ENCODE data around the gene CDKN1B.

Gene CDKN1B

GRCh38 chr12:12715459-12716150 lies 1.6 kb upstream of the CDKN1B start:
- no peak for DNase-seq (ENCODE audit: insufficient read length, low spot score)
- TF ChIP-seq SPI1 (IDR thresholded peaks at IDR 0.05; ENCODE audit: low read depth, low read length): no peak
- TF ChIP-seq POU2F2 (IDR thresholded peaks at IDR 0.05; ENCODE audit: low read depth, low read length): peak; percentile 97
- no peak; the same call in none of the 2 replicates for TF ChIP-seq POLR2AphosphoS5 (IDR thresholded peaks at IDR 0.05; ENCODE audit: low read depth, low read length)
- 0 out of 2 replicates have a peak, but pooled peaks have one; percentile 19 for TF ChIP-seq POLR2A (IDR thresholded peaks at IDR 0.05; ENCODE audit: low read depth, low read length)
- TF ChIP-seq PAX5 (IDR thresholded peaks at IDR 0.05; ENCODE audit: insufficient read depth, low read length, severe bottlenecking): no peak
- TF ChIP-seq TAF1 (IDR thresholded peaks at IDR 0.05; ENCODE audit: low read depth, low read length): peak; percentile 36; the same call in 1 of the 2 replicates
- peak; percentile 85 for FAIRE-seq

- no peak for DNase-seq (ENCODE audit: insufficient read length, low spot score)
- no peak for FAIRE-seq
- 0 out of 2 replicates have a peak, but pooled peaks have one; percentile 1 for TF ChIP-seq POLR2A (IDR thresholded peaks at IDR 0.05; ENCODE audit: low read depth, low read length)
- TF ChIP-seq POLR2AphosphoS5 (IDR thresholded peaks at IDR 0.05; ENCODE audit: low read depth, low read length): no peak
Measured at GRCh38 chr12:12716151-12716792, 896 bp upstream of the CDKN1B start.

DNA sequence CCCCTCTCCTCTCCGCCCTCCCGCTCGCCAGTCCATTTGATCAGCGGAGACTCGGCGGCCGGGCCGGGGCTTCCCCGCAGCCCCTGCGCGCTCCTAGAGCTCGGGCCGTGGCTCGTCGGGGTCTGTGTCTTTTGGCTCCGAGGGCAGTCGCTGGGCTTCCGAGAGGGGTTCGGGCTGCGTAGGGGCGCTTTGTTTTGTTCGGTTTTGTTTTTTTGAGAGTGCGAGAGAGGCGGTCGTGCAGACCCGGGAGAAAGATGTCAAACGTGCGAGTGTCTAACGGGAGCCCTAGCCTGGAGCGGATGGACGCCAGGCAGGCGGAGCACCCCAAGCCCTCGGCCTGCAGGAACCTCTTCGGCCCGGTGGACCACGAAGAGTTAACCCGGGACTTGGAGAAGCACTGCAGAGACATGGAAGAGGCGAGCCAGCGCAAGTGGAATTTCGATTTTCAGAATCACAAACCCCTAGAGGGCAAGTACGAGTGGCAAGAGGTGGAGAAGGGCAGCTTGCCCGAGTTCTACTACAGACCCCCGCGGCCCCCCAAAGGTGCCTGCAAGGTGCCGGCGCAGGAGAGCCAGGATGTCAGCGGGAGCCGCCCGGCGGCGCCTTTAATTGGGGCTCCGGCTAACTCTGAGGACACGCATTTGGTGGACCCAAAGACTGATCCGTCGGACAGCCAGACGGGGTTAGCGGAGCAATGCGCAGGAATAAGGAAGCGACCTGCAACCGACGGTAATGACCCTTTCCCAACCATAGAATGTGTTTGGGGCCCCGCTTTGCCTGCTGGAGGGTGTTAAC lies 615 bp downstream of the CDKN1B start:
- DNase-seq (ENCODE audit: insufficient read length, low spot score): no peak
- peak; percentile 41 for FAIRE-seq

GRCh38 chr12:12718381-12718759 lies 1.2 kb downstream of the CDKN1B start:
- TF ChIP-seq POLR2AphosphoS5 (IDR thresholded peaks at IDR 0.05; ENCODE audit: low read depth, low read length) (no peak), POU2F2 (IDR thresholded peaks at IDR 0.05; ENCODE audit: low read depth, low read length) (no peak), POLR2A (IDR thresholded peaks at IDR 0.05; ENCODE audit: low read depth, low read length) (no peak)
- FAIRE-seq: peak; percentile 23
- DNase-seq (ENCODE audit: insufficient read length, low spot score): no peak

More for the DNA sequence above, 615 bp downstream of the CDKN1B start:
- 0 out of 2 replicates have a peak, but pooled peaks have one; percentile 10 for TF ChIP-seq SPI1 (IDR thresholded peaks at IDR 0.05; ENCODE audit: low read depth, low read length)
- TF ChIP-seq POLR2A (IDR thresholded peaks at IDR 0.05; ENCODE audit: low read depth, low read length): no peak

GRCh38 chr12:12718853-12719252 lies 1.7 kb downstream of the CDKN1B start:
- FAIRE-seq (peak; percentile 69), DNase-seq (ENCODE audit: insufficient read length, low spot score) (no peak)
- TF ChIP-seq POU2F2 (IDR thresholded peaks at IDR 0.05; ENCODE audit: low read depth, low read length): no peak
- TF ChIP-seq TAF1 (IDR thresholded peaks at IDR 0.05; ENCODE audit: low read depth, low read length): no peak
- TF ChIP-seq SPI1 (IDR thresholded peaks at IDR 0.05; ENCODE audit: low read depth, low read length): no peak
- no peak for TF ChIP-seq PAX5 (IDR thresholded peaks at IDR 0.05; ENCODE audit: insufficient read depth, low read length, severe bottlenecking)
- no peak for TF ChIP-seq POLR2AphosphoS5 (IDR thresholded peaks at IDR 0.05; ENCODE audit: low read depth, low read length)

DNA sequence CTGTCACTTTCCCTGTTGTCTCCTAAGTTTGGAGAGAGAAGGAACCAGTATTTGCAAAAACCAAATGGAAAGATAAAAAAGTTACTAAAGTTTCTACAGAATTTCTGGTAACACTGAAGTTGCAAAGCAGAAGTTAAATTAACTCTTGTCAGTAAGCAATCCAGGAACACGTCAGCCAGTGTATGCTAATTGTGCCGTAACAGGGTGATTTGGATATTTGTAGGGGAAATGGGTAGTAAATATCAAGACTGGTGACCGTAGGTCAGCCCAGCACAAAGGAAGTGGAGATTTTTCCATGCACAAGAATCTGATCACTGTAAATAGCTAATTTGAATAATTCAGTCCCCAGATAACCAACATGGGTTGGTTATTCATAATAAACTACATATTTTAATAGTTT lies 2.3 kb downstream of the CDKN1B start:
- peak; percentile 75 for FAIRE-seq
- DNase-seq (ENCODE audit: insufficient read length, low spot score): no peak
- TF ChIP-seq POLR2A (IDR thresholded peaks at IDR 0.05; ENCODE audit: low read depth, low read length) (no peak), POU2F2 (IDR thresholded peaks at IDR 0.05; ENCODE audit: low read depth, low read length) (peak; percentile 67; the same call in 1 of the 2 replicates), SPI1 (IDR thresholded peaks at IDR 0.05; ENCODE audit: low read depth, low read length) (peak; percentile 63)

- TF ChIP-seq POLR2AphosphoS5 (IDR thresholded peaks at IDR 0.05; ENCODE audit: low read depth, low read length): no peak
- TF ChIP-seq TAF1 (IDR thresholded peaks at IDR 0.05; ENCODE audit: low read depth, low read length): no peak
- TF ChIP-seq POU2F2 (IDR thresholded peaks at IDR 0.05; ENCODE audit: low read depth, low read length): no peak
- TF ChIP-seq POLR2A (IDR thresholded peaks at IDR 0.05; ENCODE audit: low read depth, low read length): no peak; the same call in 1 of the 2 replicates
- TF ChIP-seq PAX5 (IDR thresholded peaks at IDR 0.05; ENCODE audit: insufficient read depth, low read length, severe bottlenecking): no peak
- no peak for TF ChIP-seq SPI1 (IDR thresholded peaks at IDR 0.05; ENCODE audit: low read depth, low read length)
- DNase-seq (ENCODE audit: insufficient read length, low spot score) (no peak), FAIRE-seq (no peak)
Measured at GRCh38 chr12:12720052-12720451, 2.9 kb downstream of the CDKN1B start.

GRCh38 chr12:12720672-12721161 lies 3.5 kb downstream of the CDKN1B start:
- FAIRE-seq: peak; percentile 16
- no peak for DNase-seq (ENCODE audit: insufficient read length, low spot score)
- no peak for TF ChIP-seq POLR2A (IDR thresholded peaks at IDR 0.05; ENCODE audit: low read depth, low read length)
- TF ChIP-seq POLR2AphosphoS5 (IDR thresholded peaks at IDR 0.05; ENCODE audit: low read depth, low read length): 0 out of 2 replicates have a peak, but pooled peaks have one; percentile 38

DNA sequence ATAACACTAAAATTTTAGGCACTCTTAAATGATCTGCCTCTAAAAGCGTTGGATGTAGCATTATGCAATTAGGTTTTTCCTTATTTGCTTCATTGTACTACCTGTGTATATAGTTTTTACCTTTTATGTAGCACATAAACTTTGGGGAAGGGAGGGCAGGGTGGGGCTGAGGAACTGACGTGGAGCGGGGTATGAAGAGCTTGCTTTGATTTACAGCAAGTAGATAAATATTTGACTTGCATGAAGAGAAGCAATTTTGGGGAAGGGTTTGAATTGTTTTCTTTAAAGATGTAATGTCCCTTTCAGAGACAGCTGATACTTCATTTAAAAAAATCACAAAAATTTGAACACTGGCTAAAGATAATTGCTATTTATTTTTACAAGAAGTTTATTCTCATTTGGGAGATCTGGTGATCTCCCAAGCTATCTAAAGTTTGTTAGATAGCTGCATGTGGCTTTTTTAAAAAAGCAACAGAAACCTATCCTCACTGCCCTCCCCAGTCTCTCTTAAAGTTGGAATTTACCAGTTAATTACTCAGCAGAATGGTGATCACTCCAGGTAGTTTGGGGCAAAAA lies 4.1 kb downstream of the CDKN1B start:
- FAIRE-seq: peak; percentile 20
- TF ChIP-seq POLR2AphosphoS5 (IDR thresholded peaks at IDR 0.05; ENCODE audit: low read depth, low read length) (no peak), SPI1 (IDR thresholded peaks at IDR 0.05; ENCODE audit: low read depth, low read length) (no peak), POU2F2 (IDR thresholded peaks at IDR 0.05; ENCODE audit: low read depth, low read length) (no peak), TAF1 (IDR thresholded peaks at IDR 0.05; ENCODE audit: low read depth, low read length) (no peak), POLR2A (IDR thresholded peaks at IDR 0.05; ENCODE audit: low read depth, low read length) (no peak), PAX5 (IDR thresholded peaks at IDR 0.05; ENCODE audit: insufficient read depth, low read length, severe bottlenecking) (no peak)
- DNase-seq (ENCODE audit: insufficient read length, low spot score): no peak

Data from GM12891 (cell line).